Esophagus muscularis mucosa (tissue), 3 donors: ENCODE measurements around the gene RIC8B.

Experiments
- POLR2A ChIP-seq: fragments of 450-650 bp; IDR thresholded peaks from one replicate; pipeline ENCODE4 v1.6.1; 2017; ENCODE audit warnings: antibody characterized with exemption, moderate library complexity, mild to moderate bottlenecking, low read depth
- TF ChIP-seq, protein P1 (sequence below), 3 experiments: fragments of 200-600 bp in 2 of 3; fragments of 450-650 bp in 1 of 3; sonication (generic) in 2 of 3; IDR thresholded peaks; one replicate each; pipeline ENCODE4 v1.5.1; 2017 to 2019; ENCODE audit warnings: antibody characterized with exemption in 3 of 3, mild to moderate bottlenecking in 2 of 3, moderate library complexity in 1 of 3

DNA sequence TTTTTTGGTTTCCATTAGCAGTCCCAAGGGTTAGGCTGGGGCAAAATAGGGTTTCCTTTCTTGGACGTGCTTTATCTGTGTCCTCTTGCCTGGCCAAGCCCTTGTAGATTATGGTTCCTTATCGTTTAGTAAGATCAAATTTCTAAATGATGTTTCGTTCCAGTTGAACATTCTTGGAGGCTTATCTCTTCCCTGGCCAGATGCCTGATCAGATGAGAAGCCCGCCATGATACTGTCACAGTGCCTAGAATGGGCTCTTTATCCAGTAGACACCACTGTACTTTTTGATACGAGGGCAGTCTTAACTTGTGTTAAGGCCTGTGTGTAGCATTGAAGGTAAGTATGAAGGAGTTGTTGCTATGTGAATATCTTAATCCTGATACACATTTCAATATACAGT is 105.1 kb downstream of the RIC8B start:
- TF ChIP-seq, protein P1, sequence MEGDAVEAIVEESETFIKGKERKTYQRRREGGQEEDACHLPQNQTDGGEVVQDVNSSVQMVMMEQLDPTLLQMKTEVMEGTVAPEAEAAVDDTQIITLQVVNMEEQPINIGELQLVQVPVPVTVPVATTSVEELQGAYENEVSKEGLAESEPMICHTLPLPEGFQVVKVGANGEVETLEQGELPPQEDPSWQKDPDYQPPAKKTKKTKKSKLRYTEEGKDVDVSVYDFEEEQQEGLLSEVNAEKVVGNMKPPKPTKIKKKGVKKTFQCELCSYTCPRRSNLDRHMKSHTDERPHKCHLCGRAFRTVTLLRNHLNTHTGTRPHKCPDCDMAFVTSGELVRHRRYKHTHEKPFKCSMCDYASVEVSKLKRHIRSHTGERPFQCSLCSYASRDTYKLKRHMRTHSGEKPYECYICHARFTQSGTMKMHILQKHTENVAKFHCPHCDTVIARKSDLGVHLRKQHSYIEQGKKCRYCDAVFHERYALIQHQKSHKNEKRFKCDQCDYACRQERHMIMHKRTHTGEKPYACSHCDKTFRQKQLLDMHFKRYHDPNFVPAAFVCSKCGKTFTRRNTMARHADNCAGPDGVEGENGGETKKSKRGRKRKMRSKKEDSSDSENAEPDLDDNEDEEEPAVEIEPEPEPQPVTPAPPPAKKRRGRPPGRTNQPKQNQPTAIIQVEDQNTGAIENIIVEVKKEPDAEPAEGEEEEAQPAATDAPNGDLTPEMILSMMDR (IDR thresholded peaks at IDR 0.05) = no peak
- TF ChIP-seq POLR2A = no peak
